ENCODE results near the gene PDAP1.

The PDAP1 gene

GRCh38 chr7:99404235-99404976, 4.0 kb downstream of the PDAP1 start:
- Histone ChIP-seq H3K4me1 (ENCODE audit: control insufficient read depth in 1 of 2, insufficient read depth in 1 of 2, low read depth in 1 of 2, low read length in 1 of 2) (peaks cover 19 to 24% of the 10 kb centered on the region in 2 experiments), H3K27me3 (no peaks in the 10 kb centered on the region), H3K9me3 (no peaks in the 10 kb centered on the region), H3K36me3 (peaks cover 43% of the 10 kb centered on the region), H3K27ac (no peak overlapping the region), H3K4me3 (ENCODE audit: low read depth in 1 of 2, low read length in 1 of 2) (no peak overlapping the region)
- TF ChIP-seq, protein P1, sequence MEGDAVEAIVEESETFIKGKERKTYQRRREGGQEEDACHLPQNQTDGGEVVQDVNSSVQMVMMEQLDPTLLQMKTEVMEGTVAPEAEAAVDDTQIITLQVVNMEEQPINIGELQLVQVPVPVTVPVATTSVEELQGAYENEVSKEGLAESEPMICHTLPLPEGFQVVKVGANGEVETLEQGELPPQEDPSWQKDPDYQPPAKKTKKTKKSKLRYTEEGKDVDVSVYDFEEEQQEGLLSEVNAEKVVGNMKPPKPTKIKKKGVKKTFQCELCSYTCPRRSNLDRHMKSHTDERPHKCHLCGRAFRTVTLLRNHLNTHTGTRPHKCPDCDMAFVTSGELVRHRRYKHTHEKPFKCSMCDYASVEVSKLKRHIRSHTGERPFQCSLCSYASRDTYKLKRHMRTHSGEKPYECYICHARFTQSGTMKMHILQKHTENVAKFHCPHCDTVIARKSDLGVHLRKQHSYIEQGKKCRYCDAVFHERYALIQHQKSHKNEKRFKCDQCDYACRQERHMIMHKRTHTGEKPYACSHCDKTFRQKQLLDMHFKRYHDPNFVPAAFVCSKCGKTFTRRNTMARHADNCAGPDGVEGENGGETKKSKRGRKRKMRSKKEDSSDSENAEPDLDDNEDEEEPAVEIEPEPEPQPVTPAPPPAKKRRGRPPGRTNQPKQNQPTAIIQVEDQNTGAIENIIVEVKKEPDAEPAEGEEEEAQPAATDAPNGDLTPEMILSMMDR (IDR thresholded peaks at IDR 0.05), result no peak

GRCh38 chr7:99403764-99404163, 4.6 kb downstream of the PDAP1 start:
- Histone ChIP-seq H3K4me1 (ENCODE audit: control insufficient read depth in 1 of 2, insufficient read depth in 1 of 2, low read depth in 1 of 2, low read length in 1 of 2) (peaks cover 16 to 21% of the 10 kb centered on the region in 2 experiments), H3K27ac (no peak overlapping the region), H3K36me3 (peaks cover 49% of the 10 kb centered on the region), H3K27me3 (no peaks in the 10 kb centered on the region), H3K9me3 (no peaks in the 10 kb centered on the region), H3K4me3 (ENCODE audit: low read depth in 1 of 2, low read length in 1 of 2) (no peak overlapping the region)
- TF ChIP-seq, protein P1 (IDR thresholded peaks at IDR 0.05), result no peak

DNA sequence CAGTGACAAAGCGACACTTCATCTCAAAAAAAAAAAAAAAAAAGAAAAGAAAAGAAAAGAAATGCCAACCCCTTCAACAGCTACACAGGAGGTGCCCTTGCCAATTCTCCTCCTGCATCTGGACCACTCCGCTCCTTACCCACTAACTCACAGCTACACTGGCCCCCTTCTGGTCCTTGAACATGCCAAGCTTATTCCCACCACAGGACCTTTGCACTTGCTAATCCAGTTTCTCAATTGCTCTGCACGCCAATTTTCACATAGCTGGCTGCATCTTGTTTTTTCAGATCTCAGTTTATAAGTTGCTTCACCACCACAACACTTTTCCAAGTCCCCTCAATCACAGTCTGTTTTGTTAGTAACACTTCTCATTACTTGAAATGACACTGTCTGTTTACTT, 5.5 kb downstream of the PDAP1 start:
- H3K9me3 ChIP-seq, result no peaks in the 10 kb centered on the region
- peaks cover 14 to 16% of the 10 kb centered on the region in 2 experiments for H3K4me1 ChIP-seq (ENCODE audit: control insufficient read depth in 1 of 2, insufficient read depth in 1 of 2, low read depth in 1 of 2, low read length in 1 of 2)
- no peaks in the 10 kb centered on the region for H3K27me3 ChIP-seq
- no peak overlapping the region for H3K27ac ChIP-seq
- peaks cover 58% of the 10 kb centered on the region for H3K36me3 ChIP-seq
- no peak overlapping the region for H3K4me3 ChIP-seq (ENCODE audit: low read depth in 1 of 2, low read length in 1 of 2)
- TF ChIP-seq, protein P1 (IDR thresholded peaks at IDR 0.05), result no peak

DNA sequence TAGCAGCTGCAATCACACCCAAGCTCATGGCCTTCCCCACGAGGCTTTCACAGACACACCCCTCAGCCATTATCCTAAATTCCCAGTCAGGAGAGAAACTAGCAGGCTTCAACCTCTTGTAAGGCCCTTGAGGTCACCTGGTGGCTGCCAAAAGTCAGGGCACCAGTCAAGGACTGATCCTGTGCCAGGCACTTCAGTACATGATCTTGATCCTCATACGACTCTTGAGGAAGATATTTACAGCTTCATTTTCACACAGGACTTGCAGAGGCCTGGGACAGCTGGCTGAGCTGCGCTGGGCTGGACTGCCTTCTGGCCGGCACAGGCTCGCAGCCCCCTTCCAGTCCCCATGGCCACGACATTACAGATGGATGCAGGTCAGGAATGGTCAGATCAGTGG, 8.8 kb downstream of the PDAP1 start:
- TF ChIP-seq, protein P1 (IDR thresholded peaks at IDR 0.05), result no peak
- no peaks in the 10 kb centered on the region for H3K27me3 ChIP-seq
- peaks cover 86% of the 10 kb centered on the region for H3K36me3 ChIP-seq
- H3K9me3 ChIP-seq, result no peaks in the 10 kb centered on the region
- H3K4me3 ChIP-seq (ENCODE audit: low read depth in 1 of 2, low read length in 1 of 2), result no peak overlapping the region
- H3K27ac ChIP-seq, result peak overlapping the region; percentile 54
- no peaks in the 10 kb centered on the region for H3K4me1 ChIP-seq (ENCODE audit: control insufficient read depth in 1 of 2, insufficient read depth in 1 of 2, low read depth in 1 of 2, low read length in 1 of 2)

DNA sequence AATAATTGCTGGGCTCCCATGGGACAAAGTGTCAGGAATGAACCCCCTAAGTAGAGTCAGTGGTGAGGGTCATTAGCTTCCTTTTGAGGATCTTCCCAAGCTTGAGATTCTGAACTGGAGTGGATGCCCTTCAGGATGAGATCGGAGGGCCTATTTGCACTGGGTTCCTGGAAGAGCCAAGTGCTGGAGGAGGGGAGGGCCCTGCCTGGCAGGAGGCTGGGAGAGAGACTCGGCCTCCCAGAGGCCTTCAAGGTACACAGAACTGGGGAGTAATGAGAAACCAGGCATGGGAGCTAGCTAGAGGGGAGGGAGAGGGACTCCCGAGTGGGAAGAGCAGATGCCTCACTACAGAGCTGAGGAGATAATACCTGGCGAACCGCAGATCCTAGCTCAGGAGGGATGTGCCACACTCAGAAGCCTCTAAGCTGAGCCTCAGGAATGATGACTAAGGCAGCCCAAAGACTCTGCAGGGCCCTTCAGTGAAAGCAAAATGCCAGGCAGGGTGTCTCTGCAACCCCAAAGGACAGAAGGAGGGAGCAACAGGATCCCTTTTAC, 9.4 kb downstream of the PDAP1 start:
- H3K27me3 ChIP-seq, result no peaks in the 10 kb centered on the region
- H3K36me3 ChIP-seq, result peaks cover 86% of the 10 kb centered on the region
- H3K4me3 ChIP-seq (ENCODE audit: low read depth in 1 of 2, low read length in 1 of 2), result no peak overlapping the region
- H3K27ac ChIP-seq, result peak overlapping the region; percentile 54
- H3K9me3 ChIP-seq, result no peaks in the 10 kb centered on the region
- TF ChIP-seq, protein P1 (IDR thresholded peaks at IDR 0.05), result no peak
- no peaks in the 10 kb centered on the region for H3K4me1 ChIP-seq (ENCODE audit: control insufficient read depth in 1 of 2, insufficient read depth in 1 of 2, low read depth in 1 of 2, low read length in 1 of 2)
